ENCODE results near the gene AHNAK2. TPM values are rescaled to one million over a fixed set of nuclear protein-coding genes. Genes with fewer than 3 reads are reported as not detected.

Gene AHNAK2
- total RNA-seq, 2 donors from 2014 or later, result 5.1 to 21.5 TPM

- TF ChIP-seq, protein P1, sequence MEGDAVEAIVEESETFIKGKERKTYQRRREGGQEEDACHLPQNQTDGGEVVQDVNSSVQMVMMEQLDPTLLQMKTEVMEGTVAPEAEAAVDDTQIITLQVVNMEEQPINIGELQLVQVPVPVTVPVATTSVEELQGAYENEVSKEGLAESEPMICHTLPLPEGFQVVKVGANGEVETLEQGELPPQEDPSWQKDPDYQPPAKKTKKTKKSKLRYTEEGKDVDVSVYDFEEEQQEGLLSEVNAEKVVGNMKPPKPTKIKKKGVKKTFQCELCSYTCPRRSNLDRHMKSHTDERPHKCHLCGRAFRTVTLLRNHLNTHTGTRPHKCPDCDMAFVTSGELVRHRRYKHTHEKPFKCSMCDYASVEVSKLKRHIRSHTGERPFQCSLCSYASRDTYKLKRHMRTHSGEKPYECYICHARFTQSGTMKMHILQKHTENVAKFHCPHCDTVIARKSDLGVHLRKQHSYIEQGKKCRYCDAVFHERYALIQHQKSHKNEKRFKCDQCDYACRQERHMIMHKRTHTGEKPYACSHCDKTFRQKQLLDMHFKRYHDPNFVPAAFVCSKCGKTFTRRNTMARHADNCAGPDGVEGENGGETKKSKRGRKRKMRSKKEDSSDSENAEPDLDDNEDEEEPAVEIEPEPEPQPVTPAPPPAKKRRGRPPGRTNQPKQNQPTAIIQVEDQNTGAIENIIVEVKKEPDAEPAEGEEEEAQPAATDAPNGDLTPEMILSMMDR (IDR thresholded peaks at IDR 0.05), result no peak
- no peaks in the 10 kb centered on the region for H3K36me3 ChIP-seq
- peak overlapping the region; percentile 99 for H3K4me3 ChIP-seq
- peak; percentile 37 for DNase-seq
- H3K9me3 ChIP-seq, result no peaks in the 10 kb centered on the region
- H3K9ac ChIP-seq (ENCODE audit: low read depth in 2 of 2, low read length in 2 of 2), result peak overlapping the region; percentile 82 to 83
- intact Hi-C loops (cut with DNase I), result loop anchor here (5.0 kb wide), 1 partner anchor 38 kb away; no protein-coding TSS in a partner anchor
- H3K27ac ChIP-seq, result peak overlapping the region; percentile 81
- no peaks in the 10 kb centered on the region for H3K27me3 ChIP-seq
- peaks cover 23% of the 10 kb centered on the region for H3K4me1 ChIP-seq
These were observed 42.0 kb upstream of the AHNAK2 start for GRCh38 chr14:105019861-105020814.

- H3K36me3 ChIP-seq, result no peaks in the 10 kb centered on the region
- peaks cover 23% of the 10 kb centered on the region for H3K4me1 ChIP-seq
- no peak for DNase-seq
- intact Hi-C loops (cut with DNase I), result loop anchor here (5.0 kb wide), 1 partner anchor 36 kb away; no protein-coding TSS in a partner anchor
- H3K9me3 ChIP-seq, result no peaks in the 10 kb centered on the region
- H3K4me3 ChIP-seq, result no peak overlapping the region
- H3K9ac ChIP-seq (ENCODE audit: low read depth in 2 of 2, low read length in 2 of 2), result no peak overlapping the region
- H3K27me3 ChIP-seq, result no peaks in the 10 kb centered on the region
- TF ChIP-seq, protein P1 (IDR thresholded peaks at IDR 0.05), result no peak
- no peak overlapping the region for H3K27ac ChIP-seq
These were observed 40.2 kb upstream of the AHNAK2 start for GRCh38 chr14:105018414-105018813.

DNA sequence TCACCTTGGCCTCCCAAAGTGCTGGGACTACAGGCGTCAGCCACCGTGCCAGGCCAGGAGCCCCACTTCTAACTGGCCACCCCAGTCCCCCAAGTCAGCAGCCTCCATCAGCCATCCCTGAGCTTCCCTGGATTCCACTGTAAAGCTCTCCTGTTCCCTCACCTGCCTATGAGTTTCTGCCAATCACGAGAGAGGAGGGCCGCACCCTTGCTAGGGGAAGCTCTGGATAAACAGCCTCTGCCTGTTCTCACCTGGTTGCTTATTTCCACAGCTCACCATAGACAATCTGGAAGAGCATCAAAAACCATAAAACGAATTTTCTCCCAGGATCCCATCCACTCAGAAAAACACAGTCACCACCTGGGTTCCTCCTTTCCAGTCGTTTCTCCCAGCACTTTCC lies 37.7 kb upstream of the AHNAK2 start:
- Histone ChIP-seq H3K9ac (ENCODE audit: low read depth in 2 of 2, low read length in 2 of 2) (no peak overlapping the region), H3K4me1 (peaks cover 23% of the 10 kb centered on the region)
- intact Hi-C loops (cut with DNase I), result loop anchor here (5.0 kb wide), 1 partner anchor 34 kb away; no protein-coding TSS in a partner anchor

DNA sequence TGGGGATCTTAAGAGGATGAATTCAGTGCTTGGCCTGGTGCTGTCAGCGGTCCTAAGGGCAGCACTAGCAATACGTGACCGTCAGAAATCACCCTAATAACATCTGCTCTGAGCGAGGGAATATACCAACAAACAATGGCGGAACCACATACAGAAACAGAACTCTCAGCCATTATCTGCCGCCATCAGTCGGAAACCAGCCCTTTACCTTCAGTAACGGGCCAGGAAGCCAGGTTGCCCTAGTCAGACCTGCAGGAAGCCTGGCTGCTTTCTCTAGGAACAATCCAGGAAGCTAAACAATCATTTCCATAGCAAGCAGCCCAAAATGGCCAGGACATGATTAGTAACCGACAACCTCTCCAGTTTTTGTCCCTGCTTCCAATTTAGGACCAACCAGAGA lies 37.1 kb upstream of the AHNAK2 start:
- Histone ChIP-seq H3K4me1 (peaks cover 23% of the 10 kb centered on the region), H3K36me3 (peaks cover 8% of the 10 kb centered on the region), H3K27me3 (no peaks in the 10 kb centered on the region), H3K9ac (ENCODE audit: low read depth in 2 of 2, low read length in 2 of 2) (no peak overlapping the region), H3K27ac (no peak overlapping the region), H3K9me3 (no peaks in the 10 kb centered on the region), H3K4me3 (no peak overlapping the region)
- no peak for DNase-seq
- intact Hi-C loops (cut with DNase I), result loop anchor here (5.0 kb wide), 1 partner anchor 33 kb away; no protein-coding TSS in a partner anchor
- TF ChIP-seq, protein P1 (IDR thresholded peaks at IDR 0.05), result no peak

More for the DNA sequence above, 37.7 kb upstream of the AHNAK2 start:
- TF ChIP-seq, protein P1 (IDR thresholded peaks at IDR 0.05), result no peak
- H3K27me3 ChIP-seq, result no peaks in the 10 kb centered on the region
- no peak overlapping the region for H3K27ac ChIP-seq
- no peak overlapping the region for H3K4me3 ChIP-seq
- H3K36me3 ChIP-seq, result peaks cover 4% of the 10 kb centered on the region
- DNase-seq, result no peak
- no peaks in the 10 kb centered on the region for H3K9me3 ChIP-seq

DNA sequence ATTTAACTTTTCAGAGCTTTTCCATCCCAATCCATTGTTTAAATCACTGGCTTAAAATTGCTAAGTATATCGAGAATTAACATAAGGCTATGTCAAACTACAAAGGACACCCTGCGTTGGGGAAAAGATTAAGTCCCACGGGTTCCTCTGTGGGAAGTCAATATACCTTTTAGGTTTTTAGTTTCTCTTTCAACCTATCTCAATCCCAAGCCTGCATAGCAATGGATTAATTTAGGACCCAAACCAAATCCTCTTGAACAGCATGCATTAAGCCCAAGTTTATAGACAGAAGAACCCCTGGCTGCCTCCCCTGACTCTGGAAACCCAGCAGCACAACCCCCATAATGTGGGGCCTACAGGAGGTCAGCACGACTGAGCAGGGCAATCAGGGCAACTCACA lies 36.5 kb upstream of the AHNAK2 start:
- intact Hi-C loops (cut with DNase I), result loop anchor here (5.0 kb wide), 1 partner anchor 32 kb away; no protein-coding TSS in a partner anchor
- Histone ChIP-seq H3K9ac (ENCODE audit: low read depth in 2 of 2, low read length in 2 of 2) (no peak overlapping the region), H3K4me1 (peaks cover 18% of the 10 kb centered on the region), H3K27me3 (no peaks in the 10 kb centered on the region), H3K4me3 (no peak overlapping the region), H3K9me3 (no peaks in the 10 kb centered on the region), H3K36me3 (peaks cover 8% of the 10 kb centered on the region), H3K27ac (no peak overlapping the region)
- DNase-seq, result no peak
- TF ChIP-seq, protein P1 (IDR thresholded peaks at IDR 0.05), result no peak

Measured in colonic mucosa (tissue), 4 donors.